Measurements from ENCODE around the gene PPP1R16B. TPM values are rescaled to one million over a fixed set of nuclear protein-coding genes. Genes with fewer than 3 reads are reported as not detected.

Gene PPP1R16B
- total and polyA plus RNA-seq, 4 donors = 2.6 to 15.0 (median 7.1) TPM

DNA sequence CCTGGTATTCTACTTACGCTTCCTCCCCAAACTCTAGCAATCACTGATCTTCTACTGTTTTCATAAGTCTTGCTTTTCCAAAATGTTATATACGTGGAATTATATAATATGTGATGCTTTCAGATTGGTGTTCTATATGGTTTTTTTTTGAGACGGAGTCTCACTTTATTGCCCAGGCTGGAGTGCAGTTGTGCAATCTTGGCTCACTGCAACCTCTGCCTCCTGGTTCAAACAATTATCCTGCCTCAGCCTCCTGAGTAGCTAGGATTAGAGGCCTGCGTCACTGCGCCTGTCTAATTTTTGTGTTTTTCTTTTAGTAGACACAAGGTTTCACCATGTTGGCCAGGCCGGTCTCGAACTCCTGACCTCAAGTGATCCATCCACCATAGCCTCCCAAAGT lies 109.9 kb downstream of the PPP1R16B start:
- Histone ChIP-seq H3K9ac (ENCODE audit: insufficient read depth in 1 of 2, low read length in 2 of 2) (no peak overlapping the region), H3K9me3 (ENCODE audit: control insufficient read depth in 4 of 4, insufficient read depth in 3 of 4, low read length in 3 of 4) (no peaks in the 10 kb centered on the region), H3K4me3 (no peak overlapping the region), H3K4me1 (ENCODE audit: control insufficient read depth in 5 of 5, insufficient read depth in 5 of 5, low read length in 5 of 5) (no peaks in the 10 kb centered on the region), H3K27ac (ENCODE audit: low read depth in 1 of 2, low read length in 1 of 2) (no peak overlapping the region), H3K36me3 (ENCODE audit: control insufficient read depth in 4 of 4, insufficient read depth in 4 of 4, low read length in 4 of 4) (peaks cover 0 to 8% (median 0%) of the 10 kb centered on the region in 4 donors), H3K27me3 (ENCODE audit: control insufficient read depth in 3 of 3, insufficient read depth in 3 of 3, low read length in 2 of 3) (peaks cover 0 to 5% (median 4%) of the 10 kb centered on the region in 3 donors)
- DNase-seq = no peak
- WGBS, 2 donors = 95 to 97% methylated on average over 7 of the region's 7 CpGs
- no peak for ATAC-seq (ENCODE audit: insufficient read depth, low FRiP score)
- TF ChIP-seq, protein P1, sequence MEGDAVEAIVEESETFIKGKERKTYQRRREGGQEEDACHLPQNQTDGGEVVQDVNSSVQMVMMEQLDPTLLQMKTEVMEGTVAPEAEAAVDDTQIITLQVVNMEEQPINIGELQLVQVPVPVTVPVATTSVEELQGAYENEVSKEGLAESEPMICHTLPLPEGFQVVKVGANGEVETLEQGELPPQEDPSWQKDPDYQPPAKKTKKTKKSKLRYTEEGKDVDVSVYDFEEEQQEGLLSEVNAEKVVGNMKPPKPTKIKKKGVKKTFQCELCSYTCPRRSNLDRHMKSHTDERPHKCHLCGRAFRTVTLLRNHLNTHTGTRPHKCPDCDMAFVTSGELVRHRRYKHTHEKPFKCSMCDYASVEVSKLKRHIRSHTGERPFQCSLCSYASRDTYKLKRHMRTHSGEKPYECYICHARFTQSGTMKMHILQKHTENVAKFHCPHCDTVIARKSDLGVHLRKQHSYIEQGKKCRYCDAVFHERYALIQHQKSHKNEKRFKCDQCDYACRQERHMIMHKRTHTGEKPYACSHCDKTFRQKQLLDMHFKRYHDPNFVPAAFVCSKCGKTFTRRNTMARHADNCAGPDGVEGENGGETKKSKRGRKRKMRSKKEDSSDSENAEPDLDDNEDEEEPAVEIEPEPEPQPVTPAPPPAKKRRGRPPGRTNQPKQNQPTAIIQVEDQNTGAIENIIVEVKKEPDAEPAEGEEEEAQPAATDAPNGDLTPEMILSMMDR (IDR thresholded peaks at IDR 0.05; ENCODE audit: control extremely low read depth, extremely low read depth) = no peak

DNA sequence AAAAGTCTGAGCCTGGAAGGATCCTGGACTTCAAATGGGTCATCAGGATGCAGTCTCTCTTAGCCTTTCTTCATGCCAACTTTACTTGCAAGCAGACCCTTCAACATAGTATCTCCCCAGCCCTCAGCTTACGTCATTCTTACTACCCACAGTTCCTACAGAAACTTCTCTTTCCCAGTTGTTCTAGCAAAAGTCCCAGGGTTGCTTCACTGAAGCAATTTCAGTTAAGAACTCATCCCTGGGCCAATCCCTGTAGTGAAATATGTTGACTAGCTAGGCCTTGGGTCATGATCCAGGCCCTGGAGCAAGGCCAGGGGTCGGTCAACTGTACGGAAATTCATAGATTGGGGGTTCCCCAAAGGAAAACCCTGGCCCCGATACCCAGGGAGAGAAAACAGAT lies 112.2 kb downstream of the PPP1R16B start:
- peaks cover 0 to 5% (median 4%) of the 10 kb centered on the region in 3 donors for H3K27me3 ChIP-seq (ENCODE audit: control insufficient read depth in 3 of 3, insufficient read depth in 3 of 3, low read length in 2 of 3)
- no peak overlapping the region for H3K4me3 ChIP-seq
- H3K9ac ChIP-seq (ENCODE audit: insufficient read depth in 1 of 2, low read length in 2 of 2) = no peak overlapping the region
- TF ChIP-seq, protein P1 (IDR thresholded peaks at IDR 0.05; ENCODE audit: control extremely low read depth, extremely low read depth) = no peak
- H3K9me3 ChIP-seq (ENCODE audit: control insufficient read depth in 4 of 4, insufficient read depth in 3 of 4, low read length in 3 of 4) = no peaks in the 10 kb centered on the region
- no peak for ATAC-seq (ENCODE audit: insufficient read depth, low FRiP score)
- peaks cover 0 to 10% (median 0%) of the 10 kb centered on the region in 4 donors for H3K36me3 ChIP-seq (ENCODE audit: control insufficient read depth in 4 of 4, insufficient read depth in 4 of 4, low read length in 4 of 4)
- H3K4me1 ChIP-seq (ENCODE audit: control insufficient read depth in 5 of 5, insufficient read depth in 5 of 5, low read length in 5 of 5) = no peaks in the 10 kb centered on the region
- WGBS, 2 donors = 83 to 84% methylated on average over 4 of the region's 4 CpGs
- H3K27ac ChIP-seq (ENCODE audit: low read depth in 1 of 2, low read length in 1 of 2) = no peak overlapping the region
- no peak for DNase-seq

DNA sequence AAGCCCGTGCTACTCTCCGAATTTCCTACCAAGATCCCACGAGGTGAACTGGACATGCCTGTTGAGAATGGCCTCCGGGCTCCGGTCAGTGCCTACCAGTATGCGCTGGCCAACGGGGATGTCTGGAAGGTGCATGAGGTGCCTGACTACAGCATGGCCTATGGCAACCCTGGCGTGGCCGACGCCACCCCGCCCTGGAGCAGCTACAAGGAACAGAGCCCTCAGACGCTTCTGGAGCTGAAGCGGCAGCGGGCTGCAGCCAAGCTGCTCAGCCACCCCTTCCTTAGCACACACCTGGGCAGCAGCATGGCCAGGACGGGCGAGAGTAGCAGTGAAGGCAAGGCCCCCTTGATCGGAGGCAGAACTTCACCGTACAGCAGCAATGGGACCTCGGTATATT lies 112.7 kb downstream of the PPP1R16B start:
- H3K36me3 ChIP-seq (ENCODE audit: control insufficient read depth in 4 of 4, insufficient read depth in 4 of 4, low read length in 4 of 4) = peaks cover 0 to 10% (median 0%) of the 10 kb centered on the region in 4 donors
- no peak overlapping the region for H3K27ac ChIP-seq (ENCODE audit: low read depth in 1 of 2, low read length in 1 of 2)
- H3K9ac ChIP-seq (ENCODE audit: insufficient read depth in 1 of 2, low read length in 2 of 2) = no peak overlapping the region
- H3K27me3 ChIP-seq (ENCODE audit: control insufficient read depth in 3 of 3, insufficient read depth in 3 of 3, low read length in 2 of 3) = peaks cover 0 to 5% (median 4%) of the 10 kb centered on the region in 3 donors
- no peak overlapping the region for H3K4me3 ChIP-seq
- TF ChIP-seq, protein P1 (IDR thresholded peaks at IDR 0.05; ENCODE audit: control extremely low read depth, extremely low read depth) = no peak
- no peak for ATAC-seq (ENCODE audit: insufficient read depth, low FRiP score)
- H3K9me3 ChIP-seq (ENCODE audit: control insufficient read depth in 4 of 4, insufficient read depth in 3 of 4, low read length in 3 of 4) = no peaks in the 10 kb centered on the region
- no peaks in the 10 kb centered on the region for H3K4me1 ChIP-seq (ENCODE audit: control insufficient read depth in 5 of 5, insufficient read depth in 5 of 5, low read length in 5 of 5)
- 95 to 96% methylated on average over 19 of the region's 19 CpGs for whole genome bisulfite sequencing, 2 donors
- no peak for DNase-seq

DNA sequence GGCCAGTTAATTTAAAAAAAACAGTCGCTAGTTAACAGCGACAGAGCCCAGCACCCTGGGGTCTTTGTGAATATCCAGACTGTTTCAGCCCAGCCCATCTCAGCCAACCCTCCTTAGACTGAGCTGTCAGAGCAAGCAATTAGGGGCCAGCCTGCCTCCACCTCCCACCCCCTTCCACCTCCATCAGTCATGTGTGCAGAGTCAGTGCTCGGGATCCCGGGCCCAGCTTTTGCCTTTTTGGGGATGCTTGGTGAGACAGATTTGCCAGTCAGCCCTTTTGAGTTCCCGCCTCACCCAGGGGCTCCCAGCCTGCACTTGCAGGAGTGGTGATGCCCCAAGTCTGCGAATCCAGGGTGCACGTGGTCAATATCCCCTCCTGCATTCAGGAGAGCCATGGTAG lies 114.2 kb downstream of the PPP1R16B start:
- TF ChIP-seq, protein P1 (IDR thresholded peaks at IDR 0.05; ENCODE audit: control extremely low read depth, extremely low read depth) = no peak
- Histone ChIP-seq H3K4me3 (no peak overlapping the region), H3K9ac (ENCODE audit: insufficient read depth in 1 of 2, low read length in 2 of 2) (no peak overlapping the region), H3K27me3 (ENCODE audit: control insufficient read depth in 3 of 3, insufficient read depth in 3 of 3, low read length in 2 of 3) (peaks cover 0 to 5% (median 0%) of the 10 kb centered on the region in 3 donors), H3K9me3 (ENCODE audit: control insufficient read depth in 4 of 4, insufficient read depth in 3 of 4, low read length in 3 of 4) (no peaks in the 10 kb centered on the region), H3K36me3 (ENCODE audit: control insufficient read depth in 4 of 4, insufficient read depth in 4 of 4, low read length in 4 of 4) (peaks cover 0 to 10% (median 0%) of the 10 kb centered on the region in 4 donors), H3K27ac (ENCODE audit: low read depth in 1 of 2, low read length in 1 of 2) (no peak overlapping the region), H3K4me1 (ENCODE audit: control insufficient read depth in 5 of 5, insufficient read depth in 5 of 5, low read length in 5 of 5) (no peaks in the 10 kb centered on the region)
- no peak for DNase-seq
- no peak for ATAC-seq (ENCODE audit: insufficient read depth, low FRiP score)
- WGBS, 2 donors = 84 to 92% methylated on average over 7 of the region's 7 CpGs

All from lung (tissue), 12 donors.